NCI-H2081 (cell line): Measurements from ENCODE around the gene SLC35F1.

Source experiments
- DNase-seq, 2 experiments: peaks; one replicate each; lab custom pipeline; 2025; lab: John Stamatoyannopoulos, UW

SLC35F1 gene

DNA sequence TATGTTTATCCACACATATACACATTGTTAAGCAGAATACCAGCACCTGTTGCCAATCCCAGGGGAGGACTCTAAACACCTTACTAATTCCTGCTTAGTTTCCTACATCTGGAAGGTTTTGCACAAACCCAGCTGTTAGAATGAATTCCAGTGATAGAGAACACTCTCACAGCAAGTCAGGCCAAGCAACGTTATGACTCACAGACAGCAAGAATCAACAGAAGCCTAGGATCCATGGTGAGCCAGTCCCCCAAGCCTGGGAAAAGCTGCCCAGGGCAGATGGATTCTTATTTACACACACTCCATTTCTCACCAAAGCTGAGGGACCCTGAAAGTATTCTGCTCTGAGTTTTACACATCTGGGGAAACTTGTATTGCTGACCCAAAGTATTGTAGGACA, 291.7 kb downstream of the SLC35F1 start:
- DNase-seq, result no peak

DNA sequence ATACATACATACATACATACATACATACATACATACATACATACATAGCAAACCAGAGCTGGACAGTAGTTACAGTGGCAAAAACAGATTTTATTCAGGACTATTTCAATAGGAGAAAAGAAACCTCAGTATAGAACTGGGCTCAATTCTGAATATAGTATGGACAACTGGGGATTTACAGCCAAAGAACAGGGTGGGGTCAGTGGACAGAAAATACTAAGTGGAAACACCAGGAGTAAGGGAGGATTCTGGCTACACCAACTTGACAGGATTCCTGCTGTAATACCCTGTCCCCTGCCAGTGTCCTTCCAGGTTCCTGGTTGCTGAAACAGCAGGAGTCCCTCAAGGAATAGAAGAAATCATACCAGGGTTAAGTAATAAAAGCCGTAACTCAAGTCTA, 293.1 kb downstream of the SLC35F1 start:
- DNase-seq, result no peak

DNA sequence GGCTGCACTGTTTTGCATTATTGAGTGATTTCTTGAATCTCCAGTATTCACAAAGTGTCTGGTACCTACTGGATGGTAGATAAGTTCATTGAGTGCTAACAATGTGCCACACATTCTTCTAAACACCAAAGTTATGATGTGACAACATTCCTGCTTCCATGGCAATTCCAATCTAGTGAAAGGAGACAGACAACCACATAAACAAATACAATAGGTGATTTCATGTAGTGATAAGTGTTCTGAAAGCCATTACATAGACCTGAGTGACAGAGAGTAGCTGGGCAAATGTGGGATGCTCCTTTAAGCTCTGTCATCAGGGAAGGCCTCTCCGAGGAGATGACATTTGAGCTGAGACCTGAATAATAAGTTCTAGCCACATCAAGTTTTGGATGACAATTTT, 295.5 kb downstream of the SLC35F1 start:
- DNase-seq, result no peak

DNA sequence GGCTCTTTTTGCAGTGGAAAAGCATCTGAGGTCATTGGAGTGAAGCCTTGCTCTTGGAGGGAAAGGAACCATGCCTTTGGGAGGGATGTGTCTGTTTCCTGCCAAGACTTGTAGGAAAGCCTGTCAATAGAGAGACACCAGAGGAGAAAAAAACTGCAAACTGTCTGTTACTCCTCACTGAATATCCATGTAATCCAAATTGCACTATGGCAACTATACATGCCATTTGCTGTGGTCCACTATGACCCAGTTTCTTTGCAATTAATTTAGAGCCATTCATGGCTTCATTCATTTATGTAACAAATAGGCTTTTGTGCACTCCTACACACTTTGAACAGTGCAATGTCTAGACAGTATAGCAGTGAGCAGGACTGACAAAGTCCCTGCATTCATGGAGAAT, 296.5 kb downstream of the SLC35F1 start:
- DNase-seq, result no peak

DNA sequence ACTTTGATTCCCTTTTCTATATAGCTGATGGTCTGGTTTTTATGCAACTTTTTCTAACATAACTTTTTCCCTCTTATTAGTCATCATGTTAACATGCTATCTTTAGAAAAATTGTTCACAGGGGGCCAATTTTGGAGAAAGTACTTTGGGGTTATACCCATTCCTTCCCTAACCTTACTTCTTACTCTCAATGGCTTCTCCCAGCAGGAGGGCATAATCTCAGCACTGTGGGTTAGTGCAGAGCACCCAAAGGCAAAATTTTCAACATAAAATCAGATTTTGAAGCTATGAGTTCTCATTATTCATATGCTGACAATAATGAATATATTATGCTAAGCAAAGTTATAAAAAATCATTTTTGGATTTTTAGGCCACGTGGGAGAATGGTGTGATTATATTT, 299.2 kb downstream of the SLC35F1 start:
- no peak for DNase-seq

DNA sequence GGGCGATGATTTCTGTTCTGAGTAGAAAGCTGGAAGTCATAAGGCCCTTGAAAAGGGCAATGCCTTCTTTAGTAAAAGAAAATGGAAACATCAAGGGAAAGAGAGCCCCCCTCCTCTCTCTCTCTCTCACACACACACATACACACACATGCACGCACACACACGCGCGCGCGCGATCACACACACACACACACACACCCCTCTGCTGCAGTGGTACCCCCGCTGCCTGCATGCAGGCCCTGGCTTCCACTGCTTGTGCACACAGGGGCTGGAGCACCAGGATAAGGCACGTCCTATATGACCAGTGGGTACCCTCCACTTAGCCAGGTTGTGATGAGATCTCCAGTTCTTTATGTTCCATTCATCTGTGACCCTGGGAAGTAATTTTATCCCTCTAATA, 300.9 kb downstream of the SLC35F1 start:
- DNase-seq, result no peak

DNA sequence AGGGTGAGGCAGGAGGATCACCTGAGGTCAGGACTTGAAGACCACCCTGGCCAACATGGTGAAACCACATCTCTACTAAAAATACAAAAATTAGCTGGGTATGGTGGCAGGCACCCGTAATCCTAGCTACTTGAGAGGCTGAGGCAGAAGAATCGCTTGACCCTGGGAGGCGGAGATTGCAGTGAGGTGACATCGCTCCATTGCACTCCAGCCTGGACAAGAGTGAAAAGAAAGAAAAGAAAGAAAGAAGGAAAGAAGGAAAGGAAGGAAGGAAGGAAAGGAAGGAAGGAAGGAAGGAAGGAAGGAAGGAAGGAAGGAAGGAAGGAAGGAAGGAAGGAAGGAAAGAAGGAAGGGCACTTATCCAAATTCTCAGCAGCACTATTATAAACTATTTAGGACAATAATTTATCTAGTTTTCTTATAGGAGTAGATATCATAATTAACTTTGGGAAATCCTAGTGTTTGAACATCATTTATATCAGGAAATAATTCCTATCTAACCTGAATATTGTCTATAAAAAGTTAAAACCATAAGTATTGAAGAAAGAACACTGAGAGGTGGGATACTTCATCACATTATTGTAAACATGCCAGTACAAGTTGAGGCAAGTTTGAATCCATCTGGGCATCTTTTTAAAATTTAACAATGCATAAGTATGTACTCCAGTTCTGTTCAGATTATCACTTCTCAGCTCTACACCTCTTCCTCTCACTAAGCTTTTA, 305.5 kb downstream of the SLC35F1 start:
- DNase-seq, result no peak

DNA sequence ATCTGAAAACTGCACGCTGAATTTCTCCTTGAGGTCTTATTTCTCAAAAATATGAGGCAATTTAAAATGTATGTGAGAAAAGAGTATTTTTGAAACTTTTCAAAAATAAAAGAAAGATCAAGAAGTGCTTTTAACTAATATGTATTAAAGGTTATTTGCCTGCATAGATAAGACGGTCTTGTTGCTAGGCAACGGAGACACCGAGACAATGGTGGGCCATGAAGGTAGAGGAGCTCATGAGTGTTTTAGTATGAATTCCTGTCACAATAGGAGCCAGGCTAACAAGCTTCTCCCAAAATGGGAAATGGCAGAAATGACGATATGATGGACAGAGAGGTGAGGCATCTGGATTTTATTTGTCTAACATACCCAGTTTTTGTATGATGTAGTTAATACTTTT, 308.2 kb downstream of the SLC35F1 start:
- DNase-seq, result no peak

DNA sequence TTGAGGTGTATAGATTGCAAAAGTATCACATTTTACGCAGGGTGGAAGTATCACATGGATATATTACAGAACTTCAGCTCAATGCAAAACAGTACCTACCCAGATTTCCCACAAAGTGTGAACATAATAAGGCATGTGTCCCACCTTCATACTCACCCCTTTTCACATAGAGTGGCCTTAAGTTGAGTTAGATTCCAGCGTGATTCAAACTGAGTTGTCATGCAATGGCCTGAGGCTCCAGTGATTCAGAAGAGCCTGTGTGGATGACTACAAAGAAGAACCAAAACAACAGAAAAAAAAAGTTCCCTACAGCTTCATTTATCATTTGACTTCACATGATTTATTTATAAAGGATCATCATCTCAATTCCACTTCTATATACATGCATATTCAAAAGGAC, 309.7 kb downstream of the SLC35F1 start:
- no peak for DNase-seq

DNA sequence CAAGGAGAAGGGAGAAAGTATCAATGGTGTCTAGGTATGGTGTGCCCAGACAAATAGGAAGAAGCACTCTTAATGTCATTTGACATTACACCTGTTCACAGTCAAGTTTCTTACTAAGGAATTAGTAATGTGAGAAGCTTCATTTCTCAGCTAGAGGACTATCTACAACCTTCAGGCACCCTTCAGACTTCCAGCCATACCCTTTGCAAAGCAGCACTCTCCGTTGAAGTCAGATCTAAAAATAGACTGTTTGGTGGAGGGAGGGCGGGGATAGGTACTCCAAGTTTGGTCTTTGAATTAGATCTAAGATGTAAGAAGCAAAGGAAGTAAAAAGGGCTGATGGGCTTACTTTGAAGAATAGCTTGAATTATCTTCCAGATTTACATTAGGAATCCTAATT, 311.1 kb downstream of the SLC35F1 start:
- DNase-seq, result no peak

DNA sequence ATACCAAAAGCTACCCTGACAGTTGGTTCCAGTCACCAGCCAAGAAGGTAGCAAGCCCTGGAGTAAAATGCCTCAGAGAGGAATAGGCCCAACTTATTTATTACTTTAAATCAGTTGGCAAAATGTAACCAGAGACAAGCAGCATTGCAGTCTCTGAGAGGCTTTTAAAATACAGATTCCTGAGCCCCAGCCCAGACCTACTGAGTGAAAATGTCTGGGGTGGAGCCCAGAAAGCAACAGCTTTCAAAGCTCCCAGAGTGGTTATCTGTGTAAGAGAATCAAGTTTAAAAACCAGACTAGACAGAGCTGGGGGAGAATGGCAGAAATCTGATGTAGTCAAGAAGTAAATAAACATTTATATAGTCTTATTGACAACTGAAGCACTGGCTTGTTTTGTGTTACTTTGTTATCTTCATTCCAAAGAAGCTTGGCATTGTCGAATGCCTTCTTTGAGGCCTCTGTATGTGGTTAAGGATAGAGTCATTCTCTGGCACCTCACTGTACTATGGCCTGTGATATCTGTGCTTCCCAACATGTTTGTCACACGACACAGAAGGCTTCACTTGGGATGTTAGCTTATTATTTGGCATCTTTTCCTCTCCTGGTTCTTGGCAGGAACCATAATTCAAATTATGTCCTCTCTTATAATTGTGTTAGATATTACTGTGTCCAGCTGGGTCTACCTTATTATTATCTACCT, 313.5 kb downstream of the SLC35F1 start:
- no peak for DNase-seq

DNA sequence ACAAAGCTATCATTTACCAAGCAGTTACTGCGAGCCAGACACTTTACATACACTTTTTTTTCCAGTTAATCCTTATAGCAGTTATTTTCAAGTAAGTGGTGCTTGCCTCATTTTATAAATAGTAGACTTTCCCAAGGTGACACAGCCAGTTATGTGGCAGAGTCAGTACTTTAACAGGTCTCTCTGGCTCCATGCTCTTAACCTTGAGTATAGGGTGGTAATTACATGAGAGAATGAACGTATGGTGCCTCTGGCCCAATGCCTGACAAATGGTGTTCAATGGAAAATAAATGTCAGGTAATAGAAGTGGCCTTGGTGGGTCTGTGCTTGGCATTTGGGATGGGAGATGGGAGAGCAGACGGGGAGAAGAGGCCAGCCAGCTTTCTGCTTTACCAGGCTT, 316.3 kb downstream of the SLC35F1 start:
- no peak for DNase-seq

DNA sequence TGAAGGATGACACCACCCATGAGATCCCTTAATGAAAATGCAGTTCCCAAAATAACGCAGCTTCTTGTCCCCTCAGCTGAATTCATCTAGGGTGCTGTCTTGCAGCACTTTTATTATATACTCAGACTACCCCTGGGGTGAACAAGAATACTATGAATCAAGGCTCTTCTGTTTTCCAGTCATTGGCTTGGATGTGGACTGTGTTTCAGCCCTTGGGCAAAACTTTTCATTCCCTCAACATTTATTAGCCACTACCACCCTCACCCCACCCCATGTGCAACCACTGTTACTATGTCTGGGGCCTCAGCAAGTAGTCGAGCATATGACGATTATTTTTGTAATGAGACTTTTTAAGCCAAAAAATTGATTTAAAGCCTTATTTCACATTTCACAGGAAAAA, 321.8 kb downstream of the SLC35F1 start:
- no peak for DNase-seq

DNA sequence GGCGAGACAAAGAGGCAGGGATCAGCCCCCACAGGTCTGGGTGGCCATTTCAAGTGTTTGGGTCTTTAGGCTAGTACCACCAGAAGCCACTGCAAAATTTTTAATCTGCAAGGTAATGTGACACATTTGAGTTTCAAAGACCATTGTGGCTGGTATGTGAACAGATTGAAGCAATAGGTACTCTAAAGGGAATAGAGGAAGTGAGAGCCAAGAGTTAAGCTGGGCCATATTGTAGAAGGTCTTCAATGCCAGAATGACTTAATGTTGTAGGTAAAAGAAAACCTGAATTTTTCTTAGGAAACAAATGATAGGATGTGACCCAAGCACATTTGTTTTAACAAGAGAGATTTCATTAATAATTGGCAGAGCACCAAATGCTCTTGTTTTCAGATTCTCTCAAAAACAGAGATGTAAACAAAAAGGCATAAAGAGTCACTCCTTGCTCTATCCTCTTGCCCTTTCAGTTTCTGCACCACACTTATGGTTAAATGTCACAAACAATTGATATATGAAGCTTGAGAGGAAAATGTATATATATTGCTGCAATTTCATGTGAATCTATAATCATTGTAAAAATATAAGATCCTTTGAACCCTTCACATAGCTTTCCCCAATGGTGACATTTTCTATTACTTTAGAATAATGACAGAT, 333.9 kb downstream of the SLC35F1 start:
- no peak for DNase-seq

DNA sequence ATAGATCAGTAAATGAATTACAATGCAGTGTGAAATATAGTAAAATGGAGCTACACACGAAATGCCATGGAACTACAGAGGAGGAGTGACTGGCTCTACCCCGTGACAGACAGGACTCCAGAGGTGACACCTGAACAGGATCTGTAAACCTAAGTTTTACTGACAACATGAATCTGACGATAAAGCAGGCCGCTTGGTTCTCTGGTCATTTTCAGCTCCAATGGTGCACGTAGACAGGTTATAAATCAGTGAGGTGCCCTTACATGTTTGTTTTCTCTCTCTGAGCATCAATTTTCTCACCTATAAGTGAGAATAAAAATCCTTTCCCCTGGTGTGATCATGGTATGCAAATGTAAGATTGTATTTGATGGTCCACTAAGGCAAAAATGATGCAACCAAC, 339.3 kb downstream of the SLC35F1 start:
- DNase-seq, result no peak

DNA sequence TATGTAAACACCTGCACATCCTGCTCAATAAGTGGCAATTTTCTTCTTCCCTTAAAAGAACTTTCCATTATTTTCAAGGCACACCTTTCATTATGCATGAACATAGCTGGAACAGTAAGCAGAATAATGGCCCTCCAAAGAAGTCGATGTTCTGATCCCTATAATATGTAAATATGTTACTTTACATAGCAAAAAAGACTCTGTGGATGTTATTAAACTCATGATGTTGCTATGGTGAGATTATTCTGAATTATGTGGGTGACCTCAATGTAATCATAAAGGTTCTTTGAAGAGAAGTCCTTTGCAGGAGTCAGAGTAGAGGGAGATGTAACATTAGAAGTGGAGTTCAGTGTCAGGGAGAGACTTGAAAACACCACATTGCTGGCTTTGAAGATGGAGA, 341.1 kb downstream of the SLC35F1 start:
- no peak for DNase-seq

DNA sequence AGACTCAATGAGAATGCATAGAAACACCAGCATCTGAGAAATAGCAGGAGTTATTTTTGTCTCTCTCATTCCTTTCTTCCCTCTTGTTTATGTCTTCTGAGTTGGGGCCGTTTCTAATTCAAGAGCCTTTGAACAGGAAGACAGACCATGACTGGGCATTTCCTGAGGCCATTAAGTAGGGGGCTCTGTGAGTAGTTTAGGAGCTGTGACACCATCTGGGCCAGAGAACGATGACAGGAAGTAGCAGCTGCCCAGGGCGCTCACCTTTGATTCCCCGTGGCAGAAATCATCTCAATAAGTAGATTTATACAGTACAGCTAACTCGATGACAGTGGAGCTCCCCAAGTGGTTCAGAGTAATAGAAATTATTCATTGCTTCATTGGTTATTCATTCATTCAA, 342.6 kb downstream of the SLC35F1 start:
- DNase-seq, result no peak

DNA sequence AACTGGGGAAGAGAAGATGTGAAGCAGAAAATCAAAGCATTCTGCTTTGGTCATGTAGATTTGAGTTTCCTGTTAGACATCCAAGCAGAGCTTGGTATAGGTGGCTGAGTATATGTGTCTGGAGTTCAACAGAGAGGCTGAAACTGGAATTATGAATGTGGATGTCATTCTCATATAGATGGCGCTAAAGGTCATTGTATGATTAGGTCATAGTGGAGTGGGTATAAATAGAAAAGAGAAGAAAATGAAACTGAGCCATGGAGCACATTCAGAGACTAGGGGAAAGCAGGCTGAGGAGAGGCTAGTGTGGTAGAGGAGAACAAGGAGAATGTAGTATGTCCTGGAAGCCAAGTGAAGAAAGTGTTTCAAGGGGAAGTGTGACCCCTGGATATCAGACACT, 345.4 kb downstream of the SLC35F1 start:
- DNase-seq, result no peak

DNA sequence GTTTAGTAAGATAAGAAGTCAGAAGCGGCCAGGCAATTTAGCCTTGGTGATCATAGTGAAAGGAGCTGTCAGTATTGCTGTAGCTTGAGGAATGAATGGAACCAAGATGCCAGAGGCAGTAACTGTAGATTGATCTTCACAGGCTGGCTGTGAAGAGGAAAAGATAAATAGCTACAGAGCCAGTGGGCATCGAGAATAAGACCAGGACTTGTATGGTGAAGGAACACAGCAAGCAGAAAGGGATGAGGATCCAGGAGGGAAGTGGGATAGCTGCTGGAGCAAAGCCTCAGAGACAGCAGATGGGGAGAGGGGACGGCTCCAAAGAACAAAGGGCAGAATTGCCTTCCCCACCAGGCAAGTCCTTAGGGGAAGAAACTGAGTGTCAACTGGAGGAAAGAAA, 346.7 kb downstream of the SLC35F1 start:
- DNase-seq, result no peak

DNA sequence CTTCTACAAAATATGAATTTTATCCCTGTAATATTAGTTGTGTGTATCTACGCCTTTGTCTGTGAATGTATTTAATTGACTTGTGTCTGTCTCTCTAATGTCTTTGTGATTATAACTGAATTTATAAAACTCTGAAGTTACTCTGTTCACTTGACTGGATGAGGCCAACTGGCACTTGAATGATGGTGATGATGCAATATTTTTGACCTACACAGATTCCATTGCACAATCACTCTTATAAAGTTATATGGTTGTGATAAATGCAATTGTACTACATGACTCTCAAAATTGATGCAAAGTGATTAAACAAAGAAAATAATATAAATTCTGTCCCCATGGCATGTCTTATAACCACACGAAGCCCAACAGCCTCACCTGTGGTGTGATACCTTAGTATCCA, 353.8 kb downstream of the SLC35F1 start:
- DNase-seq, result no peak

DNA sequence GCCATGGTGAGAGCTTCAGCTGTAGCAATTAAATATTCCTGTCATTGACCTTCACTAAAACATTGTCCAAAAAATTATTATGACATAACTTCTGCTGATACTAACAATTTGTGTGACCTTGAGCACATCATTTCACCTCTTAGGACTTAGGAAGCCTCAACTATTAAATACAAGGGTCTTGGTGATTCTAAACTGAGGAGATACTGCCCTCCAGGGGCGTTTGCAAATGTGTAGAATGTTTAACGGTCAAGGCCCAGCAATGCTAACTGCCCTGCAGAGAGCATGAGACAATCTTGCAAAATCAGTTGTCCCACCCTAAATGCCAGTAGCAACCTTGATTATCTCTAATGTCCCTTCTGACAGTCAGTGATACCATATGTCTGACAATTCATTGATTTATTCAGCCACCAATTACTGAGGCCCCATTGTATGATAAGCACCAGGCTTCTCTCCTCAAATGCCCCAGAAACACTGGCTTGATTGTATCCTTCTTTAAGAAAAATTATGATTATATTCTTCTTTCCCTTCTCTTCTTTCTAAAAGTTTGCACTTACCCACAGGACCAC, 356.9 kb downstream of the SLC35F1 start:
- DNase-seq, result peak in 1 of 2 experiments; percentile 2

DNA sequence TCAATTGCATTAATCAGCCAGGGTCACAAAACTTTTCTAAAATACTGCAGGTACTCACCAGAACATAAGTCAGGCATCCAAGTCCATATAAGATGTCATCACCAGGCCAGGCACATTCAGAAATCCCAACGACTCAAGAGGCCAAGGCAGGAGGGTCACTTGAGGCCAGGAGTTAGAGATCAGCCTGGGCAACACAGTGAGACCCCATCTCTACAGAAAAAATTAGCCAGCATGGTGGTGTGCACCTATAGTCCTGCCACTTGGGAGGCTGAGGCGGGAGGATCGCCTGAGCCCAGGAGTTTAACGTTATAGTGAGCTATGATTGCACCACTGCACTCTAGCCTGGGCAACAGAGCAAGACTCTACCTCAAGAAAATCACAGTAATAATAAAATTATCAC, 362.6 kb downstream of the SLC35F1 start:
- DNase-seq, result no peak

DNA sequence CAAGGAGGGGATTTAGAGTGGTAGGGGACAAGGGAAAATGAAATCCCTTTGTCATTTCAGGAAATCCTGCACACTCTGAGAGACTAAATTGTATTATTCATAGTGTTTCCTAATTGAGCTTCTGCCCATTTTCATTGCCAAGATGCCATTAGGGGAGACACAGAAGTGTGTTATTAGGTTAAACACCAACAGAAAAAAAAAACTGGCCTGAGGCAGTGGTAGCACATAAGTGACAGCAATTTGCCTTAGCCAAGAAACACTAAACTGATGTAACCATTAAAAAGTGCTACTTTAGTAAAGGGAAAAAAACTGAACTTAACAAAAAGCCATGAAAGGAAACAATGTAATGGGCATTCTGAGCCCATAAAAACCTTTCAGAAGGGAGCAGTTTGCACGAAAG, 370.6 kb downstream of the SLC35F1 start:
- peak in 1 of 2 experiments; percentile 31 for DNase-seq
